ENCODE measurements around the gene CHPF. TPM values are rescaled to one million over a fixed set of nuclear protein-coding genes. Genes with fewer than 3 reads are reported as not detected.

Gene CHPF
- total and polyA plus RNA-seq, 4 donors, result 61.2 to 86.6 (median 76.6) TPM

DNA sequence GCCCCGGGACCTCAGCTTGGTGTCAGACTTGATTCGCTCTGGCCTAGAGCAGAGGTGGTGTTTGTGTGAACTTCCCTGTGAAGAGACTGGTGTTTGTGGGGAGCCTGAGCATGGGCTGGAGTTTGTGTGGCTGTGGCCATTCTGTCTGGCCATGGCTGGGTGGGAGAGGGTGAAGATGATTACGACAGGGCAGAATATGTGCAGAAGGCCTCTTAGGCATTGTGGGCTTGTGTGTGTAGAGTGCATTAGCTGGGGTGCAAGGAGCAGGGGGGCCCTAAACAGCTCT lies 17.2 kb upstream of the CHPF start:
- H3K27ac ChIP-seq (ENCODE audit: low read depth, low read length), result no peak overlapping the region
- no peaks in the 10 kb centered on the region for H3K9me3 ChIP-seq (ENCODE audit: control insufficient read depth, insufficient read depth, low read length)
- no peak overlapping the region for H3K4me3 ChIP-seq (ENCODE audit: low read depth, low read length)
- H3K4me1 ChIP-seq (ENCODE audit: control insufficient read depth, insufficient read depth, low read length), result peaks cover 11% of the 10 kb centered on the region
- no peak for DNase-seq (ENCODE audit: low read depth in 4 of 6, low spot score in 6 of 6)
- no peaks in the 10 kb centered on the region for H3K27me3 ChIP-seq (ENCODE audit: control insufficient read depth, insufficient read depth, low read length)
- WGBS (ENCODE audit: insufficient coverage), result 83% methylated on average over 3 of the region's 3 CpGs
- peaks cover 84% of the 10 kb centered on the region for H3K36me3 ChIP-seq (ENCODE audit: control insufficient read depth, insufficient read depth, low read length)

DNA sequence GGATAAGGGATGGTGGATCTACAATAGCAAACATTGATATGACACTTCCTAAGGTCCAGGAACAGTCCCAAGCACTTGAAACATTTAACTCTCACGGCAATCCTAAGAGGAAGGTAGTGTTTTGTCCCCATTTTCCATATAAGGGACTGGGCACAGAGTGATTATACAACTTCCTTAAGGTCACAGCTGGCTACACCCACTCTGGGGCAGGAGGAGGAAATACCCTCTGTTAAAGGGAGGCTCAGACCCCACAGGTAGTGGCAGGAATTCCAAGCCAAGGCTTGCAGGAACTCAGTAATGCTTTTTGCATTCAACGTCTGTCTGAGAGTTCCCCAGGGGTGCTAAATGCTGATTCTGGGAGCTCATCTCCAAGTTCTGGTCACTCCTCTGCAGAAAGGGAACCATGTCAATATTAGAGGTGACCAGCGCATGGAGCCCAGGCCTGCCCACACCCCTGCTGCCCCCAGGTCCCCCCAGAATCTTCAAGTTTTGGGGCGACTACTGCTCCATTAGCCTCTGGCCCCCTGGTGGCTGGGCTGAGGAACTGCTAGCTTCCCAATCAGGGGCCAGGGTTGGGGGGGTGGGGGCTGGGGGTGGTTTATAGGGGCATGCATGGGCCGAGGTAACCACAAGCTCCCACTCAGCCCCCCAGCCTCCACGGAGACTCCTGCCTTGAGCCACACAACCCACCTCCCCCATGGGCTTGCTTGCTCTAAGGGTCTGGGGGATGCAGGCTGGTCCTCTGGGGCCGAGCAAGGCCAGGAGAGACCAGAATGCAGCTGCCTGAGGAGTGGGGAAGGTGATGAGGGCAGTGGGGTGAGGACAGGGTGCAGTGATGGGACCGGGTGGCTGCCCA lies 16.7 kb upstream of the CHPF start:
- no peaks in the 10 kb centered on the region for H3K9me3 ChIP-seq (ENCODE audit: control insufficient read depth, insufficient read depth, low read length)
- no peaks in the 10 kb centered on the region for H3K27me3 ChIP-seq (ENCODE audit: control insufficient read depth, insufficient read depth, low read length)
- no peak for DNase-seq (ENCODE audit: low read depth in 4 of 6, low spot score in 6 of 6)
- 51% methylated on average over 5 of the region's 8 CpGs for WGBS (ENCODE audit: insufficient coverage)
- H3K4me1 ChIP-seq (ENCODE audit: control insufficient read depth, insufficient read depth, low read length), result peaks cover 11% of the 10 kb centered on the region
- H3K27ac ChIP-seq (ENCODE audit: low read depth, low read length), result no peak overlapping the region
- peaks cover 80% of the 10 kb centered on the region for H3K36me3 ChIP-seq (ENCODE audit: control insufficient read depth, insufficient read depth, low read length)
- no peak overlapping the region for H3K4me3 ChIP-seq (ENCODE audit: low read depth, low read length)

DNA sequence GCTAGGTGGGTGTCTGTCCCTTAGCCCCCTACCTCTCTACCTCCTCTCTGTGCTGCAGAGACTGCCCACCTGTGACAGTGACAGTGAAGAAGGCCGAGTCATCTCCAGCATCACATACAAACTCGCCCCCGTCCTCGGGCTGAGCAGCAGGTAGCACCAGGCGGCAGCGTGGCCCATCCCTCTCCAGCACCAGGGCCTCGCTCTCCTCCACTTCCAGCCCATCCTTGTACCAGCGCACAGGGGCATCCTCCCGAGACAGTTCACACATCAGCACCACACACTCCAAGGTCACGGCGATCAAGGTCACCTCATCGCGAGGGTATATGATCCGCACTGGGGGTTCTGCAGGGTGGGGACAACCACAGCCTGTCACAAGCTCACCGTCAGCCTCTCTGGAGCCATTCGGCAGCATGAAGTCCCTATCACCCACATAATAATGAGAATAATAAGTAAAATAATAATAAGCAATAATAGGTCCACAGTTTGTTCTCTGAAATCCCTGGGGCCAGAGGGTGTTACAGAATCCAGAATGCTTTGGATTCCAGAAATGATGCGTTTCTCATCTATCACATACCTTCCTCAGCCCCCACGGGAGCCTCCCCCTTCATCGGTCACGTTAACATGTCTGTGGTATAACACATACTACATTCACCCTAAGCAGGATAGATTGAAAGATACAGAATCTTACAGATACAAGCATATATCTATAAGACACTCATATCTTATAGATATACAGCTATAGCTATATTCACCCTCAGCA lies 15.7 kb upstream of the CHPF start:
- H3K4me3 ChIP-seq (ENCODE audit: low read depth, low read length), result no peak overlapping the region
- H3K27me3 ChIP-seq (ENCODE audit: control insufficient read depth, insufficient read depth, low read length), result no peaks in the 10 kb centered on the region
- peaks cover 11% of the 10 kb centered on the region for H3K4me1 ChIP-seq (ENCODE audit: control insufficient read depth, insufficient read depth, low read length)
- no peaks in the 10 kb centered on the region for H3K9me3 ChIP-seq (ENCODE audit: control insufficient read depth, insufficient read depth, low read length)
- no peak for DNase-seq (ENCODE audit: low read depth in 4 of 6, low spot score in 6 of 6)
- H3K27ac ChIP-seq (ENCODE audit: low read depth, low read length), result no peak overlapping the region
- peaks cover 76% of the 10 kb centered on the region for H3K36me3 ChIP-seq (ENCODE audit: control insufficient read depth, insufficient read depth, low read length)
- WGBS (ENCODE audit: insufficient coverage), result 94% methylated on average over 13 of the region's 20 CpGs

DNA sequence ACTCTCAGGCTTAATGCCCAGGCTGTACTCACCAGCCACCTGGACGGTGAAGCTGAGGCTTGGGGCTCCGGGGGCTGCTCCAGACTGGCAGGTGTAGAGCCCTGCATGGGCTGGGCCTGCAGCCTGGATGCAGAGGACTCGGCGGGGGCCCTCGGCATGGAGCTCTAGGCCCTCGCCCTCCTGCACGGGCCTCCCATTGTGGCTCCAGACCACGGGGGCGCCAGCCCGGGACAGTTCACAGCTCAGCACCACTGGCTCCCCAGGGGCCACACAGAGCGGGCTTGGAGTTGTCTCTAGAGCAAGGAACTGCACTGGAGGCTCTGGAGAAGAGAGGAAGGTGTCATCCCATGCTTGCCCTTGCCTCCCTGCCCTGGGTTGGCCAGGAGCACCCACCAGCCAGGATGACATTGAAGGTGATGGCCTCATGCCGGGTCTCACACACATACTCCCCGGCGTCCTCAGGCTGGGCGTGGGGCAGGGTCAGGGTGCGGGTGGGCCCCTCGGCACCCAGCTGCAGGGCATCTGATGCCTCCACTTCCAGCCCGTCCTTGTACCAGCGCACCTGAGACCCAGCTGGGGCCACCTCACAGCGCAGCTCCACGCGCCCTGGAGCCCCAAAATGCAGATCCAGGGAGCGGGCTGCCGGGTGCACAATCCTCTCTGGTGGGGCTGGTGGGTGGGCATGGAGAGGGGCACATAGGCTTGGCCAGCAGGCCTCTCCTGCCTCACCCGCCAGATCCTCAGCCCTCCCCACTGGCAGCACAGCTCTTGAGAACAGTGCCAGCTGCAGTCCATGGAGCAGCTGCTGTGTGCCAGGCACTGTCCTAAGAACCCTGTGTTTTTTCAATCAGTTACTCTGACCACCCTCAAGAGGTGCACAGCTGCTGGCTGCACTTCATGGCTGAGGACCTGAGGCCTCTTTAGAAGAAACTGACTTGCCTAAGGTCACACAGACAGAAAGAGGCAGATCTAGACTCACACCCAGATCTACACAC lies 14.5 kb upstream of the CHPF start:
- 91% methylated on average over 20 of the region's 25 CpGs for WGBS (ENCODE audit: insufficient coverage)
- no peak overlapping the region for H3K27ac ChIP-seq (ENCODE audit: low read depth, low read length)
- no peaks in the 10 kb centered on the region for H3K27me3 ChIP-seq (ENCODE audit: control insufficient read depth, insufficient read depth, low read length)
- H3K4me3 ChIP-seq (ENCODE audit: low read depth, low read length), result no peak overlapping the region
- no peak for DNase-seq (ENCODE audit: low read depth in 4 of 6, low spot score in 6 of 6)
- H3K36me3 ChIP-seq (ENCODE audit: control insufficient read depth, insufficient read depth, low read length), result peaks cover 71% of the 10 kb centered on the region
- H3K9me3 ChIP-seq (ENCODE audit: control insufficient read depth, insufficient read depth, low read length), result no peaks in the 10 kb centered on the region
- peaks cover 18% of the 10 kb centered on the region for H3K4me1 ChIP-seq (ENCODE audit: control insufficient read depth, insufficient read depth, low read length)

DNA sequence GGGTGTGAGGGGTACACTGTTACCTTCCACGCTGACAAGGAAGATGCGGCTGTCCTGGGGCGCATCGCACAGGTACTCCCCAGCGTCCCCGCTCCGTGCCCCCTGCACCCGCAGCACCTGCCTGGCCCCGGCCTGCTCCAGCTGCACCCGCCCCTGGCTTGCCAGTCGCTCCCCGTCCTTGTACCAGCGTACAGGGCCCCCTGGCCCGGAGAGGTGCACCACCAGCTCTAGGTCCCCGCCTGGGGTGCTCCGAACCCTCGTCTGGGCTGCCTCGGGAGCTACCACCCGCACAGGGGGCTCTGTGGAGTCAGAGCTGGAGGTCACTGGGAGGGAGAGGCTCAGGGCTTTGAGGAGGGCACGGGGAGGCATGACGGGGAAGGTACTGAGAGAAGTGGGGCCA lies 13.7 kb upstream of the CHPF start:
- H3K9me3 ChIP-seq (ENCODE audit: control insufficient read depth, insufficient read depth, low read length), result no peaks in the 10 kb centered on the region
- H3K27me3 ChIP-seq (ENCODE audit: control insufficient read depth, insufficient read depth, low read length), result no peaks in the 10 kb centered on the region
- peaks cover 25% of the 10 kb centered on the region for H3K4me1 ChIP-seq (ENCODE audit: control insufficient read depth, insufficient read depth, low read length)
- no peak for DNase-seq (ENCODE audit: low read depth in 4 of 6, low spot score in 6 of 6)
- peaks cover 63% of the 10 kb centered on the region for H3K36me3 ChIP-seq (ENCODE audit: control insufficient read depth, insufficient read depth, low read length)
- 94% methylated on average over 21 of the region's 21 CpGs for WGBS (ENCODE audit: insufficient coverage)
- no peak overlapping the region for H3K27ac ChIP-seq (ENCODE audit: low read depth, low read length)
- no peak overlapping the region for H3K4me3 ChIP-seq (ENCODE audit: low read depth, low read length)

DNA sequence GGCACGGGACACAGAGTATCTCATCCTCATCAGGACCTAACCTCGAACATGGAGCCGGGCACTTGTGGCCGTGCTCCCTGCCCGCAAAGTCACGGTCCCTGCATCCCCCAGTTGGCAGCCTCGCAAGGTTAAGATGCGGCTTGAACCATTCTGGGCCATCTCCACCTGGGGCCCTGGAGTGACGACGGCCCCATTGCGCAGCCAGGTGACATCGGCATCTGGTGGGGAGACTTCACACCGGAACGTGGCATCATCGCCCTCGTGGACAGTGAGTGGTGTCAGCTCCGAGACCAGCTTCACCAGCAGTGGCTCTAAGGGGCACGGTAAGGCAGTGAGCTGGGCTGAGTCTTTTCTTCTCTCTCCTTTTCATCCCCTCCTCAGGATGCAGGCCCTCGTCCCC lies 12.8 kb upstream of the CHPF start:
- Histone ChIP-seq H3K27me3 (ENCODE audit: control insufficient read depth, insufficient read depth, low read length) (peaks cover 1% of the 10 kb centered on the region), H3K36me3 (ENCODE audit: control insufficient read depth, insufficient read depth, low read length) (peaks cover 55% of the 10 kb centered on the region), H3K4me3 (ENCODE audit: low read depth, low read length) (no peak overlapping the region), H3K4me1 (ENCODE audit: control insufficient read depth, insufficient read depth, low read length) (peaks cover 33% of the 10 kb centered on the region), H3K9me3 (ENCODE audit: control insufficient read depth, insufficient read depth, low read length) (no peaks in the 10 kb centered on the region), H3K27ac (ENCODE audit: low read depth, low read length) (no peak overlapping the region)
- WGBS (ENCODE audit: insufficient coverage), result 92% methylated on average over 19 of the region's 19 CpGs
- no peak for DNase-seq (ENCODE audit: low read depth in 4 of 6, low spot score in 6 of 6)

DNA sequence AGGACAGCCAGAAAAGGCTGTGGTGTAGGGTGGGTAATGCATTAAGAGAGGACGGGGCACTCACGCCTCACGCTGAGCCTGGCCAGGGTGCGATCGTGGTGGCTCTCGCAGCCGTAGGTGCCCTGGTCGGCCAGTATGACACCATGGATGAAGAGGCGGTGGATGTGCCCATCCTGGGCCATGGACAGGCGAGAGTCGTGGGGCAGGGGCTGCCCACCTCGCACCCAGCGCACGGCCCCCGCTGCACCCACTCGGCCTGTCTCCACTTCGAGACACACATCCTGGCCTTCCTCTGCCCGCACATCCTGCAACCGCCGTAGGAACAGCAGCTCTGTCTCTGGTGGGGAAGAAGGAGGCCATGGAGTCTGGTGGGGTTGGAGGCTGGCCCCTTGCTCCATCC lies 12.3 kb upstream of the CHPF start:
- 96% methylated on average over 12 of the region's 20 CpGs for WGBS (ENCODE audit: insufficient coverage)

DNA sequence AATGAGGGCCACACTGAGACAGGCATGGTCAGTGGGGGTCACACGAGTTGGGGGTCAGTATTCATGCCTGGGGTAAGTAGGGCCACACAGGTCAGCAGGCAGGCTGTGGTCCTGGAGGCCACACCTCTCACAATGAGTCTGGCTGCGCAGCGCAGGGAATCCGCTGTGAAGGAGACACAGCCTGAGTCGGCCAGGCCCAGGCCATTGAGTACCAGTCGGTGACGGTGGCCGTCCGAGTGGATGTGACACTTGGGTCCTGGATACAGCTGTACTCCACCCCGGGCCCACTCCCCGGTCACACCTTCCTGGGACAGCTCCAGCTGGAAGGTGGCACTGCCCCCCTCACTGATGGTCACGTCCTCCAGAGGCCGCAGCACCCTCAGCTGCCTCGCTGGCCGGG lies 10.7 kb upstream of the CHPF start:
- H3K9me3 ChIP-seq (ENCODE audit: control insufficient read depth, insufficient read depth, low read length), result no peaks in the 10 kb centered on the region
- H3K4me3 ChIP-seq (ENCODE audit: low read depth, low read length), result no peak overlapping the region
- peaks cover 3% of the 10 kb centered on the region for H3K27me3 ChIP-seq (ENCODE audit: control insufficient read depth, insufficient read depth, low read length)
- peaks cover 64% of the 10 kb centered on the region for H3K36me3 ChIP-seq (ENCODE audit: control insufficient read depth, insufficient read depth, low read length)
- no peak for DNase-seq (ENCODE audit: low read depth in 4 of 6, low spot score in 6 of 6)
- peaks cover 38% of the 10 kb centered on the region for H3K4me1 ChIP-seq (ENCODE audit: control insufficient read depth, insufficient read depth, low read length)
- 93% methylated on average over 11 of the region's 15 CpGs for WGBS (ENCODE audit: insufficient coverage)
- H3K27ac ChIP-seq (ENCODE audit: low read depth, low read length), result no peak overlapping the region

More for the DNA sequence above, 12.3 kb upstream of the CHPF start:
- H3K4me3 ChIP-seq (ENCODE audit: low read depth, low read length), result no peak overlapping the region
- peaks cover 53% of the 10 kb centered on the region for H3K36me3 ChIP-seq (ENCODE audit: control insufficient read depth, insufficient read depth, low read length)
- peaks cover 3% of the 10 kb centered on the region for H3K27me3 ChIP-seq (ENCODE audit: control insufficient read depth, insufficient read depth, low read length)
- no peaks in the 10 kb centered on the region for H3K9me3 ChIP-seq (ENCODE audit: control insufficient read depth, insufficient read depth, low read length)
- H3K27ac ChIP-seq (ENCODE audit: low read depth, low read length), result no peak overlapping the region
- DNase-seq (ENCODE audit: low read depth in 4 of 6, low spot score in 6 of 6), result no peak
- peaks cover 33% of the 10 kb centered on the region for H3K4me1 ChIP-seq (ENCODE audit: control insufficient read depth, insufficient read depth, low read length)

DNA sequence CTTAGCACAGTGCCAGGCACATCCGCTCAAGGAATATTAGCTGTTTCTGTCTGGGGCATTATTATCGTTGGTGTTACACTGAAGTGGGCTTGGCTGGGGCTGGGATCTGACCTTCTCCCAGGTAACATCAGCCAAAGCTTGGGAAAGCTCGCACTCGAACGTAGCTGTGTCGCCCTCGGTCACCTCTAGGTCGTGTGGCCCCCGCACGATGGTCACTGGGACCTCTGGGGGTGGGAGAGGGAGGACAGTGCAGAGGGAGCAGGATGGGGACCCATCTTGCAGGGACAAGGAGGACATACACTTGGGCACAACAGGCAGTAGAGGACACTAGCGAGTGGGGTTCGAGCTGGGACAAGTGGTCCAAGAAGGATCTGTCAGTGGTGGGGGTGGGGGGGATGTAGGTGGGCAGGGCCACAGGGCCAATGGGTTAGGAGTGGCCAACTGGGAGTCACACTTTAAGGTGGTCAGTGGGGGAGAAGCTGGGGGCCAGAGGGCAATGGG lies 9.9 kb upstream of the CHPF start:
- H3K4me3 ChIP-seq (ENCODE audit: low read depth, low read length), result no peak overlapping the region
- peaks cover 68% of the 10 kb centered on the region for H3K36me3 ChIP-seq (ENCODE audit: control insufficient read depth, insufficient read depth, low read length)
- H3K9me3 ChIP-seq (ENCODE audit: control insufficient read depth, insufficient read depth, low read length), result no peaks in the 10 kb centered on the region
- no peak for DNase-seq (ENCODE audit: low read depth in 4 of 6, low spot score in 6 of 6)
- H3K4me1 ChIP-seq (ENCODE audit: control insufficient read depth, insufficient read depth, low read length), result peaks cover 38% of the 10 kb centered on the region
- H3K27ac ChIP-seq (ENCODE audit: low read depth, low read length), result no peak overlapping the region
- WGBS (ENCODE audit: insufficient coverage), result 78% methylated on average over 12 of the region's 12 CpGs
- H3K27me3 ChIP-seq (ENCODE audit: control insufficient read depth, insufficient read depth, low read length), result peaks cover 3% of the 10 kb centered on the region

Measured in spinal cord (tissue), 10 donors.